ENCODE data around the gene SPATA3.

Gene SPATA3

GRCh38 chr2:231030725-231031124 is 34.8 kb downstream of the SPATA3 start:
- no peak for DNase-seq

DNA sequence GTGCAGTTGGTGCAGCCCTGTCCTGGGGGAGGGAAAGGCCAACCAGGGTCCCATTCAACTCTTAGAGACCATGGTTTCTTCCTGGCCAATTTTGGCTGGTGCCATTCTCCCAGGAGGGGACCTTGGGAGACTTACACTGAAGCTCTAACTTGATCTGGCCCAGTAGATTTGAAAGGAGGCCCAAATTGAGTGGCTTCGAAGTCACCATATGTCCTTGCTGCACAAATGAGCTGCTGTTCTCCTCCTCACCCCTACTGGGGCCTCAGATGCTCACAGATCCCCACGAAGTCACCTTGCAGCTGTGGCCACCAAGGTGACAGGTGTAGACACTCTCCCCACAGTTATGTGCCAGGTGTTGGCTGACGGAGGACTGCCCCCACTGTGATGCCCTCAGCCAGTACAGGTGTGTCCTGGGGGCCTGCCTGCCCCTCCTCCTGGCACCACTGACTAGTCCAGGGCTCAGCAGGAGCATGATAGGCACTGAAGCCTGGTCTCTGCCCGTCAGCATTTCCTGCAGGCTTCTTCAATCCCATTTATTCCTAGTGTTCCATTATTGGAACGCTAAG is 36.7 kb downstream of the SPATA3 start:
- DNase-seq = no peak

DNA sequence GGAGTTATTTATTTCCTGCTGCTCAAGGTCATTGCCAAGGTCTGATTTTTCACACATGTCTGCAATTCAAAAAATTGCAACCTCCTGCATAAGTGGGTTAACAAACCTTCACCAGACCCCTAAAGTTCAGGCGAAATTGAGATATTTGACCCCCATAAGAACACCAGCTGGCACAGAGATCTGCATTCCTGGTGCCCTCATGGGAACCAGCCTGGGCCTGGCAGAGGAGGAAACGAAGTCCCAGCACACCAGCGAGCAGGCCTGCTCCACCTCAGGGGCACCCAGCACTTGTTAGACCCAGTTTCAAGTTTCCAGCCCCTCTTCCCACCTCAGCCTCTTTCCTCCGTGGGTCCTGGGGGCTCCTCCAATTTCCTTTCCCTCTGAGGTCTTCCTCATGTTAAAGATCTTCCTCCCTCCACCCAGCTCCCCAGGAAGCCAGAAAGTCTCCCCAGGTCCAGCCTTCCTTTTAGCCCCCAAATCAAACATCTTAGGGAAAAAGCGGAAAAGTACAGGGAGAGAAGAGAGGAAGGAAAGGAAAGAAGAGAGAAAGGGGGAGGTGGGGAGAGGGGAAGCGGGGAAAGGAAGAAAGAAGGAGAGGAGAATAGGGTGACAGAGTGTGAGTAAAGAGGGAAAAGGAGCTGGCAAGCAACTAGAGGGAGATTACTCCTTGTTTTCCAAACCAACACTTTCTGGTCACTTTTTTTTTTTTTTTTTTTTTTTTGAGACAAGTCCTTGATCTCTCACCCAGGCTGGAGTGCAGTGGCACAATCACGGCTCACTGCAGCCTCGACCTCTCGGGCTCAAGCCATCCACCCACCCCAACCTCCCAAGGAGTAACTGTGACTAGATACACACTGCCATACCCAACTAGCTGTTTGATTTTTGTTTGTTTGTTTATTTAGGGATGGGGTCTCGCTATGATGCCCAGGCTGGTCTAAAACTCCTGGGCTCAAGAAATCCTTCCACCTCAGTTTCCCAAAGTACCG is 37.5 kb downstream of the SPATA3 start:
- no peak for DNase-seq

GRCh38 chr2:231034291-231034882 is 38.5 kb downstream of the SPATA3 start:
- no peak for DNase-seq

GRCh38 chr2:231036131-231036530 is 40.2 kb downstream of the SPATA3 start:
- no peak for DNase-seq

GRCh38 chr2:231036578-231037106 is 40.7 kb downstream of the SPATA3 start:
- no peak for DNase-seq

DNA sequence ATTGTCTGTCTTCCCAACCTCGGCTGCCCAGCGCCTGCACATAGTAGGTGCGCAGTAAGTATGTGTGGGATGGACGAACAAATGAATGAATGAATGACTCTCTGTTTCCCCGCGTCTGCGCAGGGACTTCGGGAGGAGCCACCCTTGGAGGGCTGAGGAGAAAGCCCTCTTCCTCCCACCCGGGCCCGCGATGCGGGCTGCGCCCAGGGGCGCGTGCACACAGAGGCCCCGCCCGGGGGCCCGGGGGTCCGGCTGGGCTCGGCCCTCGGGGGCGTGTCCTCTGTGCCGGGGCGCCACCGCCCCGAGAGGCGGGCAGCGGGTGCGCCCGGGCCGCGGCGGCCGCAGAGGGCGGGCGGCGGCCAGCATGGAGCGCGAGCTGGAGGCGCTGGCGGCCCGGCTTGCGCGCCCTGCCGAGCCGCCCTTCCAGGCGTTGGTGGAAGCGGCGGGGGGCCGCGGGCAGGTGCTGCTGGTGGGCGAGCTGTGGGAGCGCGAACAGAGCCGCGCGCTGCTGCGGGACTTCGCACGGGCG is 41.3 kb downstream of the SPATA3 start, which contains the start of gene C2orf72:
C2orf72 (plus strand) TSS at position 322 of the 529 bp plus-strand sequence; CDS start at position 365, 43 bp downstream.
- no peak for DNase-seq

GRCh38 chr2:231037731-231038482 is 42.0 kb downstream of the SPATA3 start:
- no peak for DNase-seq

DNA sequence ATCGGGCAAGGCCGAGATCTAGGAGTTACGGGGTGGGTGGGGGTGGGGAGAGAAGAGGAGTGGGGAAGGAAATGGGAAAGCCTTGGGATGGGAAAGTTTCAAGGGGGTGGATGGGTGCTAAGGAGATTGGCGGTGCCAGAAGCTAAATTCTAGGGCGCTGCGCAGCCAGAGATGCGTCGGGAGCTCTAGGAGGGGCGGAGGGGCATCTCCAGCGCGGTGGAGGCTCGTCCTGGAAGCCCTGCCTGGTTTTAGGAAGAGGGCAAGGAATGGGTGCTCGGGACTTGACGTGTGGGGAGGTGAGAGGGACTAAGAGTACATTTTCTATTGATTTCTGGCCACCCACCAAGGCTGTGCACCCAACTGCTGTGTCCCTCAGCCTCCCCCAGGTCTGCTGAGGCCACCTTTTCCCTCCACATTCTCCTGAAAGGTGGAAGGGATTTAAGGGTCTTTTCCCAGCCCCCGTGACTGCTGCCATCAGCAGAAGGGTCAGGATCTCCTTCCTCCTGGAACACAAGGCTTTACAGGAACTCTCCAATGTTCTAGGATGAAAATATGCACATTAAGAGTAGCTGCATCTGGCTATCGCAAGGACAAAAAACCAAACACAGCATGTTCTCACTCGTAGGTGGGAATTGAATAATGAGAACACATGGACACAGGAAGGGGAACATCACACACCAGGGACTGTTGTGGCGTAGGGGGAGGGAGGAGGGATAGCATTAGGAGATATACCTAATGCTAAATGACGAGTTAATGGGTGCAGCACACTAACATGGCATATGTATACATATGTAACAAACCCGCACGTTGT is 42.8 kb downstream of the SPATA3 start:
- no peak for DNase-seq

GRCh38 chr2:231039294-231039664 is 43.4 kb downstream of the SPATA3 start:
- DNase-seq = no peak

GRCh38 chr2:231039821-231040364 is 44.0 kb downstream of the SPATA3 start:
- DNase-seq = no peak

DNA sequence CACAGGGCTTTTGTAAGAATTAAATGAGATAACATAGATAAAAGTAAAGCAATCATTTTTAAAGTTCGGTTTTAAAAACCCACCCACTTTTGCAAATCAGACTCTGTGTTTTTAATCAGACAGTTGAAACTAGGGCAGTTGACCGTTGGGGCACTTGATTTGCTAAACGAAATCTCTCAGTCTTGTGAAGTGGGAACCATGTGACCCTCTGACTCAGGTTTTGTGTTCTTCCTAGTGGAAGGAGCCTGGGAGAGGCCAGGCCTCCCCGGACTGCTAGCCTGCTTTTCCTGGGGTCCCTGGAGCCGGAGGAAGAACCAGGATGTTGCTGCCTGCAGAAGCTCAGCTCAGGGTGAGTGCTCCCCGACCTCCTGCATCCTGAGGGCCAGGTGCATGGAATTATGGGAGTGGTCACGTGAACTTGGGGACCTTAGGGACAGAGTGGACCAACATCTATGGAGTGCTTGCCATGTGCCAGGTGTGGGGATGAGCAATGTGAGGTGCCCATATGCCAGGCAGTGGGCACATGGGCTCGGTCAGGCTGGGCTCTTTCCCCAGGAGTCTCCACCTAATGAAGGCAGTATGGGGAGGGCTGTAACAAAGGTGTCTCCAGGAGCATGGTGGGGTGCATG is 45.3 kb downstream of the SPATA3 start:
- DNase-seq = no peak

GRCh38 chr2:231043796-231044195 is 47.9 kb downstream of the SPATA3 start:
- DNase-seq = no peak

DNA sequence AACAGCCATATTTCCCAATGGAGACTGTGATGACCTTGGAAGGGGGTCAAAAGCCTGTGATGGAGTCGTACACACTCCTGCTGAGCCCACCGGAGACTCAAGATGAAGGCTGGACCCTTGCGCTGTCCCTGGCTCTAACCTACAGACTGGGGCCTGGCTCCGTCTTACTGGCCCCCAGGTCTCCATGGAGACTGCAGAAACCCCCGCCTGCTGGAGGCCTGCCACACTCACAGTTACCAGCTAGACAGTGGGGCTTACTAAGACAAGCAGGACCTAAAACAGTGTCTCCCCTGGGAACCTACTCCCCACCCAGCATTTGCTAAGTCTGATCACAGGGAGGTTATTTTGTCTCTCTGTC is 51.0 kb downstream of the SPATA3 start:
- no peak for DNase-seq

DNA sequence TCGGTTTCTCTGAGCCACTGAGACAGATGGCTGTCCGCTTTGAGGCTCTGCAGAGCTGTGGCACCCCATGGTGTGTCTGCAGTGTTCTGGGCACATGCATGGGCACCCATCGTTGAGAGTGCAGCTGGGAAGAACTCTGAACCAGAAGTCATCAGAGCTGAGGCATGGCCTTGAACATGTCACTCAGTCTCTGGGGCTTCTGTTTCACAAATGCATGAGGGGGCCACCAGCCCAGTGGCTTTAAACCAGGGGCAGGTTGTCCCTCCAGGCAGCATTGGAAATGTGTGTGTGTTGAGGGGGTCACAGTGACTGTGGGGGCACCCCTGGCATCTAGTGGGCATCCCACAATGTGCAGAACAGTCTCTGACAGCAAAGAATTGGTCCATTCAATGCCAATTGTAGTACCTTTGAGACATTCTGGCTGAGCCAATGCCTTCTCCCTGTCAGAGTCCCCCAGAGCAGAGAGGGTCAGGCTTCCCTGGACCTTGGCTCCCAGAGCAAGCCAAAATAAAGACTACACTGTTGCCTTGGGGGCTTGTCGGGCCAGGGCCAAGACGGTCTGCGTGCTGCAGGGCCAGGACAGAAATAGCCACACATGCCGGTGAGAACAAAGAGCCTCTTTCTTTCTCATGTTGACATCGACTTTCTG is 51.5 kb downstream of the SPATA3 start:
- no peak for DNase-seq

GRCh38 chr2:231047923-231048915 is 52.3 kb downstream of the SPATA3 start:
- no peak for DNase-seq

- DNase-seq = no peak
These were observed 53.5 kb downstream of the SPATA3 start for GRCh38 chr2:231049286-231050017.

Data from activated CD4-positive, alpha-beta T cell treated with anti-CD3 and anti-CD28 coated beads, Interleukin-2, amount 50 U/mL, for 16 hours (primary cell).